HG03520 (cell line): ENCODE data around the gene RAET1E.
"Not testable (repeated sequence)": the region's sequence is repeated elsewhere in the genome, so short reads cannot be mapped to it uniquely, and the experiment has no call there.

ENCODE experiments used
- ATAC-seq: cut with Tn5 transposase; IDR thresholded peaks from one replicate; pipeline ENCODE4 v1.9.1; 2021; ENCODE audit warnings: mild to moderate bottlenecking, moderate library complexity; ENCODE audit not compliant: unreplicated experiment

RAET1E gene

DNA sequence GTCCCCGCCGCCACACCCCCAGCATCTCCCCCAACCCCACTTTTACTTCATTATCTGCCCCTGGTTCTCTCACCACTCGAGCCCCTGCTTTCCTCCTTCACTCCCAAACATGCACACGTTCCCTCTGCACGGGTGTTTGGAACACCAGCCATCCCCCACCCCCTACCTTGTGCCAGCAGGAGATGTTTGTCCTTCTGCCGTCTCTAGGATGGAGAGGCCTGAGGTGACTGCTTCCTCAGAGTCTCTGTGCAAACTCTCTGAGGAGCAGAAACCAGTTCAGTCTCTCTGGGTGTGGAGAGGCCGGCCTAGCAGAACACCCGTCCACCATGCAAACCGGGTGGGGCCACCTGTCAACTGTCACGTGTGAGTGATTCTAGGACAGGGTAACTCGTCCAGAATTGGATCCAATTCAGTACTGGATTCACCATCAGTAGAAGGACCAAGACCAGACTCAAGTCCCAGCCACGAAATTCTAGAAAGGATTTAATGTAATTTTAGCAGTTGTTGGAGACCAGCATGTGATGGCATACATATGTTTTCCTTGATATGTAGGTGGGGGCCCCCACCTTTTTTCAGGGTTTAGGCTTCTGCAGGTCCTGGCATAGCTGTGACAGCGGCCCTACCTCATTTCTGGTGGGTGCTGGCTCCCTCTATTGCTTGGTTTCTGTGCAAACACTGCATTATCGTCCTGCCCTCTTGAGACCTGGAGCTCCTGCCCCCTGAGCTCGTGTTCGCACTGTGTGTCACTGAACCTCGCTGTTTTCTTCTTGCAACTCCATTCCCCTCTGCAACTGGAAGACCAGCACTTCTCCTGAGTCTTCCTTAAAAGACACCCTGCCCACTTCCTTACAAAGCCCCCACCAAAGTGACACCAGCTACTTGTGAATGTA is at the start of gene RAET1E:
Gene RAET1E, minus strand, starts transcription at position 259 of the 890 bp plus-strand sequence. CDS start 7,212 bp downstream, outside the sequence.
- no peak for ATAC-seq

- not testable (repeated sequence) for ATAC-seq
Measured at GRCh38 chr6:149947533-149947932, 49.6 kb upstream of the RAET1E start.

GRCh38 chr6:149946631-149947030 is 48.7 kb upstream of the RAET1E start:
- not testable (repeated sequence) for ATAC-seq

DNA sequence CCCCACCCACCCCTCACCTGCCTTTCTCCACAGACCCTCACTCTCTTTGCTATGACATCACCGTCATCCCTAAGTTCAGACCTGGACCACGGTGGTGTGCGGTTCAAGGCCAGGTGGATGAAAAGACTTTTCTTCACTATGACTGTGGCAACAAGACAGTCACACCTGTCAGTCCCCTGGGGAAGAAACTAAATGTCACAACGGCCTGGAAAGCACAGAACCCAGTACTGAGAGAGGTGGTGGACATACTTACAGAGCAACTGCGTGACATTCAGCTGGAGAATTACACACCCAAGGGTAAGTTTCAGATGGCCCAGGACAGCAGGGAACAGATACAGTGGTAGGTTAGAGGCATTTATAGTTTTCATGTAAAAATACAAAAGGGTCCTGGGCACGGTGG is 47.4 kb upstream of the RAET1E start:
- not testable (repeated sequence) for ATAC-seq

DNA sequence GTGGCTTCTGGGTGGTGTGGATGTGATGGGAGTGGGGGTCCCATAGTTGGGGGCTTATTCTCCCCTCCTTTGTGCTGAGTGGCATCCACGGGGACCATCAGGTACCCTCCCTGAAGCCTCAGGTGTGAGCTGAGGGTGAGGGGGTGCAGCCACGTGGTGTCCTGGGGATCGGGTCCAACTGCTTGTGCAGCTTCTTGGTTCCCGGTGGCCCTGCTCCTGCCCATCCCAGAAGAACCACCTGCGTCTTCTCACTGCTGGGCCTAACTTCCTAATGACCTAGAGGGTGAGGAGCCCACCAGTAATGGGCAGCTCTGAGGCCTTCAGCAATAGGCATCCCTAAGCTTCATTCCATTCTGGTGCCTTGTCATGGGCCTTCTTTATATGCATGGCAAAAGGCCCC is 45.4 kb upstream of the RAET1E start:
- not testable (repeated sequence) for ATAC-seq

DNA sequence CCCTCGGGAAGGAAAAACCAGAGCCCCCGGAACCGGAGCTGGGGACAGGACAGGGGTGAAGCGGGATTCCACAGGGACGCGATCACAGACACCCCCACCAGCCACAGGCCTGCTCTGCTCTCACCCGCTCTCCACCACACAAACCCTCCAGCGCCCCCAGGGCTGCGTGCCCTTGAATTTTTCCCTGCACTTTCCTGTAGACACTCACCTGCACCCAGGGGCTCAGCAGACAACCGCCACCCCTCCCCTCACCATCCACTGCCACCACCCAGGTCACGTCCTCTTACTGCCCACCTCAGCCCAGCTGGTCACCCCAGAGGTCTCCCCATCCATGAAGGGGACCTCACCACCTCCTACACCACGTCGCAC is 44.5 kb upstream of the RAET1E start:
- ATAC-seq, result no peak

DNA sequence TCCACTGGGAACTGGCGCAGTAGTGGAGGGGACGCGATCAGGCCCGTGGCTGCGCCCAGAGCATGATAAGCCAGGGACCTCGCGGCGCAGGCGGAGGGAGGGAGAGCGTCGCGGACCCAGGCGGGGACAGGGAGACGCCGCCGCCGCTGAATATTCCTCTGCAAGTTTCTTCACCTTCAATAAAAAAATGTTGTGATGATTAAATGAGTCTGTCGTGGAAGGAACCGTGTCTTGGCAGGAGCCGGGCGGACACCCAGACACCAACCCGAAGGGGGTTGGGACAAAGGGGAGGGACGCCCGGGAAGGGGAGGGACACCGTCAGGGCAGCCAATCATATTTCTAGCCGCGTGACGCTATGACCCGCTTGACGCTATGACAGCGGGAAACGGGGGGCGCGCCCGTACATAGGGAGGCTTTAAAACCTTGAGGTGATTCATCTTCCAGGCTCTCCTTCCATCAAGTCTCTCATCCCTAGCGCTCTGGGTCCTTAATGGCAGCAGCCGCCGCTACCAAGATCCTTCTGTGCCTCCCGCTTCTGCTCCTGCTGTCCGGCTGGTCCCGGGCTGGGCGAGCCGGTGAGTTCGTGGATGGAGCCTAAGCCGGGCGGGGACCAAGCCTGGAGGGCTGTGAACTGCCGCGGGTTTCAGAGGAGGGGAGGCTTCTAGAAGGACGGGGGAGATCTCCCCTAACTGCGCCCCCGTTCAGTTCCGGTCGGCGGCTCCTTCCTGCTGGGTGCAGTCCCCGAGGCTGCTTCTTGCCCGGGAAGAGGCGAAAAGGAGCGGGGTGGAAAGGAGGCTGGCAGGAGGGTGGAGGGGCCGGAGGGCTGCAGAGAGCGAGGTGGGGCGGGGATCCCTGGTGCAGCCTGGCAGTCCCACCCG is 43.9 kb upstream of the RAET1E start, which contains the start of gene ULBP2:
Gene ULBP2, plus strand, starts transcription at position 432 of the 878 bp plus-strand sequence. Its CDS starts 59 bp downstream, at position 491.
- peak; percentile 35 for ATAC-seq

DNA sequence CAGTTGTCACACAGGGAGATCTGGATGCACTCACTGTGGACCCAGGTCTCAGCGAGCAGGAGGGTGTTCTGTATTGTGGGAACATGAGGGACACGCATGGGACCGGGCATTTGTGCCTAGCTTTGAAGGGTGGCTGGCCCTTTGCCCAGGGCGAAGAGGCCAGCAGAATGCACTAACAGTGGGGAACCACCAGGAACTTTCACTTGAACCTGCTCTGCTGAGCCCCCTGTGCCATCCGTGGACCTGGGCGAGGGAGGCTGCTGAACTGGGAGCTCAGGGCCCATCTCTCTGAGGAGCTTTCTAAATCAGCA is 42.7 kb upstream of the RAET1E start:
- no peak for ATAC-seq

DNA sequence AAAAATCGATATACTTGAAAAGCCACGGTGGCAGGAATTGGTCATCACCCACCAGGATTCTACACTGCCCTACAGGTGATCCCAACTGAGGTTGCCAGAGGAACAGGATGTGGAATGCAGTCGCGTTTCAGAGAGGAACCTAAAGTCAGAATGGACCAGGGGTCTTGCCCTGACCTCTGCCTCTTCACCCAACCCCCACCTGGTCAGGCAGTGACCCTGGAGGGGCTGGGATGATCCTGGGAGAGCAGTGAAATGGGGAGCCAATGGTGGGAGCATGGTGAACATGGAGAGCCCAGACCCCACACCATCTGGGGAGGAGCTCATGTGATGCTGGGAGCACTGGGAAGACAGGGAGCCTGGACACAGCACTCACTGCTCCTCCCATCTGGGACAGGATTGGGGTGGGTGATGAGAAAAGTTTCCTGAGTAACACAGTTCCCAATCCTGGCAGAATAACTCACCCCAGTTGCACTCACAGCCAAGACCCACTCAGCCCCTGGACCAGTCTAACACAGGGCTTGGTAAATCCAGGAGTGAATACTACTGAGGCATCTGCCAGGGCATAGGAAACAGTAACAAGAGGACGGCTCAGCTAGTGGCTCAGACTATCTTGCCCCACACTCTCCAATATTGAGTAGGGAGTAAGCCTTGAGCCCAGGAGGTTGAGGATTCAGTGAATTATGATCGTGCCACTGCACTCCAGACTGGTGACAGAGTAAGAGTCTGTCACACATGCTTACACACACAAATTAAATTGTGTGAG is 42.2 kb upstream of the RAET1E start:
- ATAC-seq, result no peak

DNA sequence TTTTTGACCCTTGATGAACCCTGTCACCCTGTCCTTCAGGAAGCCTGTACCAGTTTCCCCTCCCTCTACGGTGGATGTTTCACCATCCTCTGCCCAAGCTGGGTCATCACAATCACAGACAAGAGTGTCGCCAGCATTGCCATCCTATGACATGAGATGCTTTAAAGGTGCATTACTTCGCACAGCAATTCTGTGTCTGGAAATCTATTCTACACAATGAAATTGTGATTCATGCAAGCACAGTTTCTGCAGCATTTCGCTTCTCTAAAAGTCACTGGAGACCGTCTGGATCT is 41.4 kb upstream of the RAET1E start:
- no peak for ATAC-seq

GRCh38 chr6:149938571-149939355 is 40.9 kb upstream of the RAET1E start:
- ATAC-seq, result peak; percentile 77

- ATAC-seq, result not testable (repeated sequence)
Measured at GRCh38 chr6:149938013-149938570, 40.2 kb upstream of the RAET1E start.

DNA sequence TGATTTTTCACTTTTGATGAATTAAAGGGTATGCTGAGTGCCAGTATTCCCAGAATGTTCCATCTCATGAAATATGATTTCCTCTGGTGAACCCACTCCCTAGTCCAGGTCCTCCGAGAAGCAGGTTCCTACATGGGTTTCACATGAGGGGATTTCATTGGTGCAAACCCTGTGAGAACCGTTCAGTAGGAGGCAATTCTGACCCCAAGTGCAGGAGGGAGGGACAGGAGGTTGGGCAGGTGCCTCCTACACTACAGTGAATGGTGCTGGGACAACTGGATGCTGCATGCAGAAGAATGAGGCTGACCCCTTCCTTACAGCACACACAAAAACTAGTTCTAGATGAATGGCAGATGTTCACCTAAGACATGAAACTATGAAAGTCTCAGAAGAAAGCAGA is 38.8 kb upstream of the RAET1E start:
- ATAC-seq, result no peak

DNA sequence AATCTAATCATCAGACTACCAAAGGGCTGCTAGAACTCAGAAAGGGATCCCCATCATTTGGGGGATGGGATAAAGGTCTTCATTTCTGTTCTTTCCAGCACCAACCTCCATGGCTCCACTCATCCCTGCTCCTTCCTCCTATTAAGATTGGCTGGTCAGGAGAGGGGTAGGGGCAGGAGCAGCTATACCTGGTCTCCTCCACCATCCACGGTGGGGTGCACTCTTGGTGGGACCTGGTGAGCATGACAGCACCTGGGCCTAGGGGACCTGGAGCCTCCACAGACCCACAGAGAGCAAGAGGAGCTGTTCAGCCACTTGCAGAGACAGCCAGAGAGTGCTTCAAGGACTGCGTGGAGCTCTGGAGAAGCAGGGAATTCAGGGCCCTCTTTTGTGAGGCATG is 37.8 kb upstream of the RAET1E start:
- ATAC-seq, result no peak

DNA sequence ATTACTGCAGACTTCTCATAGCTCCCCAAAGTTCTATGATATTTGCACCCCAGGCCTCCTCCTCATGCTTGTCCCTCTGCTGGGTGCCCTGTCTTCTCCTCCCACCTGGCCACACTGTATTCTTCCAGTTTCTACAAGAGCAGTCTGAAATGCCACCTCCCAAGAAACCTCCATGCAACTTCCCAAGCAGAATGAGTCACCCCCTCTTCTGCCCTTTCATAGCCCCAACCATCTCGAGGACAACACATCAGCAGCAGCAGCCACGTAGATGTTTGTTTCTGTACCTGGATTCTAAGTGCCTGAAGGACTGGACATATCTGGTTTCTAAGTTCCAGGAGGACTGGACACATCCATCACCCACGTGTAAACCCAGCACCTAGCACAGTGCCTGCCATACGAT is 37.3 kb upstream of the RAET1E start:
- no peak for ATAC-seq

GRCh38 chr6:149934249-149935156 is 36.6 kb upstream of the RAET1E start:
- no peak for ATAC-seq

GRCh38 chr6:149933461-149933860 is 35.5 kb upstream of the RAET1E start:
- no peak for ATAC-seq

DNA sequence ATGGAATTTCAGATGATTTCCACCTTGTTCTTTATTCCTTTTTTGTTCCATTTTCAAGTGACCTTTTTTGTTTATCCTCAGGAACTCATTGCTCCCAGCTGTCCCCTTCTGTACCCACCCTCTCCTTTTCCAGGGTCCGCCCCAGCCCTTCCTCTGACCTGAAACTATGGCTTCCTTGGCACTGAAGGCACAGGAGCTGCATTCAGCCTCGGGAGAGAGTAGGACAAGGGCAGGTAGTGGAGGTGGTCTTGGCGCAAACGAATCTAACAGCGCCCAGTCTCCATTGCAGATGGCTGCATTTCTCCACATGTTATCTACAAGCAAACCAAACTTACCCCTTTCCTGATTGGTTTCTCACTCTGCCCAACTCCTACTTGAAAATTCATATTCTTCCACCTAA is 35.1 kb upstream of the RAET1E start:
- ATAC-seq, result no peak

- no peak for ATAC-seq
Measured at GRCh38 chr6:149931501-149931900, 33.6 kb upstream of the RAET1E start.
